Esophagus squamous epithelium (tissue), 4 donors: Measurements from ENCODE around the gene C18orf63.

Source experiments
- POLR2A ChIP-seq, 4 donors: fragments of 450-650 bp; IDR thresholded peaks; one replicate each; pipeline ENCODE4 v1.6.1; 2017; ENCODE audit warnings: antibody characterized with exemption in 4 of 4, mild to moderate bottlenecking in 4 of 4, moderate library complexity in 3 of 4
- TF ChIP-seq, protein P1 (sequence below), 6 experiments: fragments of 450-650 bp in 4 of 6; fragments of 200-600 bp in 2 of 6; sonication (generic) in 2 of 6; IDR thresholded peaks; one replicate each; pipeline ENCODE4 v1.5.1; 2016 to 2019; ENCODE audit warnings: antibody characterized with exemption in 6 of 6, mild to moderate bottlenecking in 4 of 6, moderate library complexity in 4 of 6

DNA sequence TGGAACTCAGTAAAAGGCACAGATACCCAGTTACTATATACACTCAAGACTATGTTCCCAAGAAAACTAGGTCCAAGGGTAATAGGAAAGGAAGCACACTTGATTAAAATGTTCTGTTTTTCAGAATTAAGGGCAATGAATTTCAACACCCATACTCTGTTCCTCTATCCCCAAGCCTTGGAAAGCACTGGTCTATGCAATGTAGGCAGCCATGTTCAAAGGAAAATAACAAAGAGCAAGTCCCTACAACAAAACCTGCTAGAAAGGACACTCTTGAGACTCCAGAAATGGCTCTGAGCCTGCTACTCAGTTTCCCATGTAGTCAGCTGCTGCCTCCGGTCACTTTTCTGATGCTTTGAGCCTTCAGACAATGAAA, 30.7 kb upstream of the C18orf63 start:
- TF ChIP-seq POLR2A (IDR thresholded peaks at IDR 0.05) = no peak
- TF ChIP-seq, protein P1, sequence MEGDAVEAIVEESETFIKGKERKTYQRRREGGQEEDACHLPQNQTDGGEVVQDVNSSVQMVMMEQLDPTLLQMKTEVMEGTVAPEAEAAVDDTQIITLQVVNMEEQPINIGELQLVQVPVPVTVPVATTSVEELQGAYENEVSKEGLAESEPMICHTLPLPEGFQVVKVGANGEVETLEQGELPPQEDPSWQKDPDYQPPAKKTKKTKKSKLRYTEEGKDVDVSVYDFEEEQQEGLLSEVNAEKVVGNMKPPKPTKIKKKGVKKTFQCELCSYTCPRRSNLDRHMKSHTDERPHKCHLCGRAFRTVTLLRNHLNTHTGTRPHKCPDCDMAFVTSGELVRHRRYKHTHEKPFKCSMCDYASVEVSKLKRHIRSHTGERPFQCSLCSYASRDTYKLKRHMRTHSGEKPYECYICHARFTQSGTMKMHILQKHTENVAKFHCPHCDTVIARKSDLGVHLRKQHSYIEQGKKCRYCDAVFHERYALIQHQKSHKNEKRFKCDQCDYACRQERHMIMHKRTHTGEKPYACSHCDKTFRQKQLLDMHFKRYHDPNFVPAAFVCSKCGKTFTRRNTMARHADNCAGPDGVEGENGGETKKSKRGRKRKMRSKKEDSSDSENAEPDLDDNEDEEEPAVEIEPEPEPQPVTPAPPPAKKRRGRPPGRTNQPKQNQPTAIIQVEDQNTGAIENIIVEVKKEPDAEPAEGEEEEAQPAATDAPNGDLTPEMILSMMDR (IDR thresholded peaks at IDR 0.05) = no peak
